Transverse colon (tissue), 4 donors: ENCODE measurements around the gene MTR.

Experiments used
- POLR2A ChIP-seq: fragments of 450-650 bp; IDR thresholded peaks from one replicate; pipeline ENCODE4 v1.6.1; 2016; ENCODE audit warnings: antibody characterized with exemption, mild to moderate bottlenecking, moderate library complexity
- POLR2AphosphoS5 ChIP-seq, 3 donors: sonication (generic); formaldehyde crosslinking; IDR thresholded peaks; one replicate each; pipeline ENCODE4 v1.6.1; 2016; ENCODE audit warnings: antibody characterized with exemption in 3 of 3
- TF ChIP-seq, protein P1 (sequence below), 5 experiments: fragments of 200-600 bp in 3 of 5; fragments of 450-650 bp in 2 of 5; sonication (generic) in 3 of 5; IDR thresholded peaks; 1 replicate in 2 of 5; 2 replicates in 3 of 5; pipeline ENCODE4 v1.5.1; 2016 to 2017; ENCODE audit warnings: antibody characterized with exemption in 5 of 5, inconsistent platforms in 3 of 5, mild to moderate bottlenecking in 2 of 5, moderate library complexity in 1 of 5

- no peak for TF ChIP-seq POLR2AphosphoS5 (IDR thresholded peaks at IDR 0.05)
- no peak for TF ChIP-seq POLR2A
- TF ChIP-seq, protein P1, sequence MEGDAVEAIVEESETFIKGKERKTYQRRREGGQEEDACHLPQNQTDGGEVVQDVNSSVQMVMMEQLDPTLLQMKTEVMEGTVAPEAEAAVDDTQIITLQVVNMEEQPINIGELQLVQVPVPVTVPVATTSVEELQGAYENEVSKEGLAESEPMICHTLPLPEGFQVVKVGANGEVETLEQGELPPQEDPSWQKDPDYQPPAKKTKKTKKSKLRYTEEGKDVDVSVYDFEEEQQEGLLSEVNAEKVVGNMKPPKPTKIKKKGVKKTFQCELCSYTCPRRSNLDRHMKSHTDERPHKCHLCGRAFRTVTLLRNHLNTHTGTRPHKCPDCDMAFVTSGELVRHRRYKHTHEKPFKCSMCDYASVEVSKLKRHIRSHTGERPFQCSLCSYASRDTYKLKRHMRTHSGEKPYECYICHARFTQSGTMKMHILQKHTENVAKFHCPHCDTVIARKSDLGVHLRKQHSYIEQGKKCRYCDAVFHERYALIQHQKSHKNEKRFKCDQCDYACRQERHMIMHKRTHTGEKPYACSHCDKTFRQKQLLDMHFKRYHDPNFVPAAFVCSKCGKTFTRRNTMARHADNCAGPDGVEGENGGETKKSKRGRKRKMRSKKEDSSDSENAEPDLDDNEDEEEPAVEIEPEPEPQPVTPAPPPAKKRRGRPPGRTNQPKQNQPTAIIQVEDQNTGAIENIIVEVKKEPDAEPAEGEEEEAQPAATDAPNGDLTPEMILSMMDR (IDR thresholded peaks at IDR 0.05), result no peak
These were observed 15.8 kb upstream of the MTR start for GRCh38 chr1:236779312-236779711.
